Psoas muscle (tissue), 8 donors: ENCODE results near the gene STAT3. TPM values are rescaled to one million over a fixed set of nuclear protein-coding genes. Genes with fewer than 3 reads are reported as not detected.

Source experiments
- ATAC-seq, 4 donors: fragments of 200-7000 bp; cut with Tn5 transposase; one replicate each; pipeline ENCODE4 v1.9.1; 2020; ENCODE audit warnings: moderate library complexity in 3 of 4, mild to moderate bottlenecking in 2 of 4
- DNase-seq, 2 donors: peaks; one replicate each; pipeline ENCODE4 v3.0.0-alpha.2; 2020
- H3K27ac ChIP-seq: fragments of 200-600 bp; one replicate; pipeline ENCODE4 v1.8.0; 2022
- H3K27me3 ChIP-seq, 3 donors: fragments of 200-600 bp in 1 of 3; one replicate each; pipeline versions ENCODE4 v1.6.1 to v1.8.0; 2013 to 2022; ENCODE audit warnings: low read length in 2 of 3, mild to moderate bottlenecking in 2 of 3, moderate library complexity in 1 of 3; ENCODE audit not compliant: insufficient read depth in 3 of 3
- H3K36me3 ChIP-seq, 2 donors: fragments of 200-600 bp in 1 of 2; one replicate each; pipeline versions ENCODE4 v1.6.1 to v1.8.0; 2013 to 2022; ENCODE audit warnings: low read depth in 1 of 2, mild to moderate bottlenecking in 1 of 2, moderate library complexity in 1 of 2; ENCODE audit not compliant: insufficient read depth in 1 of 2
- H3K4me1 ChIP-seq: fragments of 200-600 bp; one replicate; pipeline ENCODE4 v1.8.0; 2022
- H3K4me3 ChIP-seq: fragments of 200-600 bp; one replicate; pipeline ENCODE4 v1.8.0; 2022; ENCODE audit warnings: mild to moderate bottlenecking
- H3K9me3 ChIP-seq: fragments of 200-600 bp; one replicate; pipeline ENCODE4 v1.8.0; 2022
- WGBS, 3 donors: extraction: QIAGEN DNeasy Blood & Tissue Kit; methylation state at CpG; one replicate each; pipeline versions ENCODE4 v1.1.6 to v1.1.7; 2013; 5-methylcytosine and 5-hydroxymethylcytosine counted together
- intact Hi-C, 2 donors: fragments of 100-400 bp; cut with DNase I; formaldehyde crosslinking; loops; one replicate each; pipeline versions ENCODE4 v1.11.0 to v1.14.2; 2022
- polyA plus RNA-seq, 3 donors: library from polyadenylated mRNA; stranded (reverse); fragments of 200-250 nt; gene quantifications; one replicate each; pipeline ENCODE4 v1.2.3, GENCODE V29; 2013
- total RNA-seq, 4 donors: library from RNA; stranded (reverse); fragmentation: NEBNext Ultra II Directional in 2 of 4; extraction: Animal tissue kit (Norgen Biotek cat#: 25700) in 2 of 4; gene quantifications; one replicate each; pipeline versions ENCODE4 v1.2.1 to v1.2.4, GENCODE V29; 2021 to 2023
- TF ChIP-seq, protein P1 (sequence below): fragments of 200-600 bp; IDR thresholded peaks from one replicate; pipeline ENCODE4 v1.8.0; 2022; ENCODE audit warnings: antibody characterized with exemption
- donor health status: healthy with polysubstance abuse.
- donor health status: DM: no; HTN: no; CAD: no; lungs with moderate emphysema.
- donor health status: Bipolar disorder and iron deficiency.
- donor health status: healthy.
- donor health status: DM: yes; HTN: yes; CAD: no.
- donor health status: DM: no; HTN: no; CAD: no.
- donor health status: DM: no; HTN: no; CAD: no.
- donor health status: DM: yes; HTN: yes; CAD: no.

Gene STAT3
- total and polyA plus RNA-seq, 7 donors = 67.3 to 279 (median 111) TPM

GRCh38 chr17:42283241-42284023 is 104.8 kb downstream of the STAT3 start:
- Histone ChIP-seq H3K4me3 (no peak overlapping the region), H3K9me3 (no peaks in the 10 kb centered on the region), H3K27me3 (no peaks in the 10 kb centered on the region), H3K27ac (no peak overlapping the region), H3K4me1 (peaks cover 13% of the 10 kb centered on the region), H3K36me3 (no peaks in the 10 kb centered on the region)
- no peak for ATAC-seq
- DNase-seq = peak in 1 of 2 donors; percentile 27
- 83 to 92% (median 87%) methylated on average over 7 of the region's 7 CpGs for WGBS, 3 donors
- TF ChIP-seq, protein P1, sequence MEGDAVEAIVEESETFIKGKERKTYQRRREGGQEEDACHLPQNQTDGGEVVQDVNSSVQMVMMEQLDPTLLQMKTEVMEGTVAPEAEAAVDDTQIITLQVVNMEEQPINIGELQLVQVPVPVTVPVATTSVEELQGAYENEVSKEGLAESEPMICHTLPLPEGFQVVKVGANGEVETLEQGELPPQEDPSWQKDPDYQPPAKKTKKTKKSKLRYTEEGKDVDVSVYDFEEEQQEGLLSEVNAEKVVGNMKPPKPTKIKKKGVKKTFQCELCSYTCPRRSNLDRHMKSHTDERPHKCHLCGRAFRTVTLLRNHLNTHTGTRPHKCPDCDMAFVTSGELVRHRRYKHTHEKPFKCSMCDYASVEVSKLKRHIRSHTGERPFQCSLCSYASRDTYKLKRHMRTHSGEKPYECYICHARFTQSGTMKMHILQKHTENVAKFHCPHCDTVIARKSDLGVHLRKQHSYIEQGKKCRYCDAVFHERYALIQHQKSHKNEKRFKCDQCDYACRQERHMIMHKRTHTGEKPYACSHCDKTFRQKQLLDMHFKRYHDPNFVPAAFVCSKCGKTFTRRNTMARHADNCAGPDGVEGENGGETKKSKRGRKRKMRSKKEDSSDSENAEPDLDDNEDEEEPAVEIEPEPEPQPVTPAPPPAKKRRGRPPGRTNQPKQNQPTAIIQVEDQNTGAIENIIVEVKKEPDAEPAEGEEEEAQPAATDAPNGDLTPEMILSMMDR = no peak
- intact Hi-C loops = no loop called here

DNA sequence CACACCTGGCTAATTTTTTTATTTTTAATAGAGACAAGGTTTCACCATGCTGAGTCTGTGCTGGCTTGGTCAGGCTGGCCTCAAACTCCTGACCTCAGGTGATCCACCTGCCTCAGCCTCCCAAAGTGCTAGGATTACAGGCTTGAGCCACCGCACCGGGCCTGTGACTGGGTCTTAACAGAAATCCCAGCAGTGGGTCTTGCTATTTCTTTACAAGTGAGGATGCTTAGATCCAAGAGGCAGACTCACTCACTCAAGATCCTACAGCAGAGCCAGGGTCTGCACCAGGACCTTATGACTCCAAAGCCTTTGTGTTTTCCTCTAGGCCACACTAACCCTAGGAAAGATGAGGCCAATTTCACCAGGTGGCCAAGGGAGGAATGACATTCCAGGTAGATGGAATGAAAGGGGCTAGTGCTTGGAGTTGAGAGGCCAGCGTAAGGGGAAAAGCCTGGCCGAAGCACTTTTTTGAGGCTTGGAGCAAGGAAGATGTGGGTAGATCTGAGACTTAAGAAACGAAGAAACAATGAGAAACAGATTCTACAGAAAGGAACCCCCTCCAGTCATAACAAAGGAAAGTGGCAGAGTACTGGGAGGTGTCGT is 105.7 kb downstream of the STAT3 start:
- no peak overlapping the region for H3K4me3 ChIP-seq
- H3K27ac ChIP-seq = no peak overlapping the region
- H3K9me3 ChIP-seq = no peaks in the 10 kb centered on the region
- TF ChIP-seq, protein P1 = no peak
- WGBS, 3 donors = 92 to 96% (median 92%) methylated on average over 6 of the region's 6 CpGs
- H3K27me3 ChIP-seq = no peaks in the 10 kb centered on the region
- DNase-seq (peak in 1 of 2 donors; percentile 2), ATAC-seq (no peak)
- intact Hi-C loops = no loop called here
- H3K36me3 ChIP-seq = no peaks in the 10 kb centered on the region
- peaks cover 10% of the 10 kb centered on the region for H3K4me1 ChIP-seq

- TF ChIP-seq, protein P1 = no peak
- DNase-seq (peak in 1 of 2 donors; percentile 45), ATAC-seq (no peak)
- Histone ChIP-seq H3K4me3 (no peak overlapping the region), H3K27me3 (no peaks in the 10 kb centered on the region), H3K36me3 (no peaks in the 10 kb centered on the region), H3K9me3 (no peaks in the 10 kb centered on the region), H3K27ac (no peak overlapping the region), H3K4me1 (peaks cover 6% of the 10 kb centered on the region)
- intact Hi-C loops = no loop called here
- 86 to 88% (median 87%) methylated on average over 7 of the region's 7 CpGs for WGBS, 3 donors
Measured at GRCh38 chr17:42281571-42282096, 106.6 kb downstream of the STAT3 start.

- DNase-seq = no peak
- Histone ChIP-seq H3K27ac (no peak overlapping the region), H3K4me3 (no peak overlapping the region), H3K36me3 (no peaks in the 10 kb centered on the region), H3K27me3 (no peaks in the 10 kb centered on the region), H3K4me1 (peaks cover 9% of the 10 kb centered on the region), H3K9me3 (no peaks in the 10 kb centered on the region)
- 74 to 85% (median 75%) methylated on average over 4 of the region's 4 CpGs for WGBS, 3 donors
- TF ChIP-seq, protein P1 = no peak
- intact Hi-C loops = loop anchor here (5.0 to 10.0 kb wide), 2 partner anchors 48 to 145 kb away; no protein-coding TSS in a partner anchor
- ATAC-seq = peak in 1 of 4 donors; percentile 34
Measured at GRCh38 chr17:42279776-42280630, 108.2 kb downstream of the STAT3 start.
